H4 (cell line): Measurements from ENCODE around the gene MAPT. TPM values are rescaled to one million over a fixed set of nuclear protein-coding genes. Genes with fewer than 3 reads are reported as not detected.
"Not testable (repeated sequence)": the region's sequence is repeated elsewhere in the genome, so short reads cannot be mapped to it uniquely, and the experiment has no call there.

Source experiments
- DNase-seq: peaks from one replicate; pipeline ENCODE4 v3.0.0-alpha.2; 2015; ENCODE audit warnings: low spot score
- total RNA-seq: library from RNA; depleted of rRNA; stranded (reverse); fragments of >200 nt; shearing (Covaris generic); gene quantifications from 2 replicates; pipeline ENCODE4 v1.2.3, GENCODE V29; 2014

MAPT gene
- total RNA-seq, 1 experiment from 2014 or later = 2.3 TPM

- DNase-seq = no peak
These were observed 58.5 kb downstream of the MAPT start for GRCh38 chr17:45952814-45953320.

- no peak for DNase-seq
These were observed 59.2 kb downstream of the MAPT start for GRCh38 chr17:45953561-45953960.

- no peak for DNase-seq
These were observed 60.6 kb downstream of the MAPT start for GRCh38 chr17:45954914-45955313.

GRCh38 chr17:45955326-45955725 is 61.0 kb downstream of the MAPT start:
- DNase-seq = no peak

GRCh38 chr17:45956090-45956489 is 61.7 kb downstream of the MAPT start:
- no peak for DNase-seq

GRCh38 chr17:45956746-45957145 is 62.4 kb downstream of the MAPT start:
- DNase-seq = not testable (repeated sequence)

- no peak for DNase-seq
These were observed 64.0 kb downstream of the MAPT start for GRCh38 chr17:45958307-45958706.

GRCh38 chr17:45958994-45959665 is 64.8 kb downstream of the MAPT start:
- DNase-seq = no peak

GRCh38 chr17:45960311-45960710 is 66.0 kb downstream of the MAPT start:
- no peak for DNase-seq

- DNase-seq = no peak
These were observed 66.9 kb downstream of the MAPT start for GRCh38 chr17:45961206-45961605.

GRCh38 chr17:45962221-45962972 is 68.0 kb downstream of the MAPT start:
- no peak for DNase-seq

- no peak for DNase-seq
These were observed 68.9 kb downstream of the MAPT start for GRCh38 chr17:45963283-45963682.

- DNase-seq = no peak
These were observed 69.5 kb downstream of the MAPT start for GRCh38 chr17:45963889-45964288.

- no peak for DNase-seq
These were observed 70.3 kb downstream of the MAPT start for GRCh38 chr17:45964634-45965033.

- DNase-seq = no peak
These were observed 71.5 kb downstream of the MAPT start for GRCh38 chr17:45965812-45966211.

- no peak for DNase-seq
These were observed 72.4 kb downstream of the MAPT start for GRCh38 chr17:45966606-45967280.

GRCh38 chr17:45967378-45967777 is 73.0 kb downstream of the MAPT start:
- no peak for DNase-seq

GRCh38 chr17:45968732-45969131 is 74.4 kb downstream of the MAPT start:
- DNase-seq = no peak

- DNase-seq = no peak
These were observed 75.4 kb downstream of the MAPT start for GRCh38 chr17:45969726-45970125.

- DNase-seq = no peak
These were observed 76.3 kb downstream of the MAPT start for GRCh38 chr17:45970659-45971058.

- DNase-seq = no peak
These were observed 77.4 kb downstream of the MAPT start for GRCh38 chr17:45971698-45972141.

GRCh38 chr17:45972531-45972930 is 78.2 kb downstream of the MAPT start:
- DNase-seq = no peak
